ENCODE measurements around the gene PPTC7. TPM values are rescaled to one million over a fixed set of nuclear protein-coding genes. Genes with fewer than 3 reads are reported as not detected.
A peak's percentile ranks its signal among the peaks of the same experiment; 100 is the strongest.

Gene PPTC7
- total and polyA plus RNA-seq, 2 of the 8 experiments (the other 6 are each of a cell fraction or from before 2014, with no cell fraction given): 8.1 to 15.9 TPM

GRCh38 chr12:110583137-110584059, at the start of gene PPTC7 (continued):
- no peak for TF ChIP-seq CHD7 (IDR thresholded peaks at IDR 0.05; ENCODE audit: insufficient replicate concordance, low read length)
- no peak for TF ChIP-seq RXRA (IDR thresholded peaks at IDR 0.05; ENCODE audit: insufficient read depth, low read depth, low read length)
- no peak for TF ChIP-seq SP4 (IDR thresholded peaks at IDR 0.05; ENCODE audit: low read length)
- TF ChIP-seq CEBPB (IDR thresholded peaks at IDR 0.05; ENCODE audit: low read depth, low read length): no peak
- no peak for TF ChIP-seq CBX5 (IDR thresholded peaks at IDR 0.05; ENCODE audit: low read depth, low read length)
- no peak for TF ChIP-seq JUN (IDR thresholded peaks at IDR 0.05; ENCODE audit: low read depth, low read length)
- TF ChIP-seq EGR1 (IDR thresholded peaks at IDR 0.05; ENCODE audit: borderline replicate concordance, low read depth, low read length): no peak; the same call in 1 of the 2 replicates
- TF ChIP-seq KDM4A (IDR thresholded peaks at IDR 0.05; ENCODE audit: low read depth, low read length, severe bottlenecking): no peak
- TF ChIP-seq MAX (IDR thresholded peaks at IDR 0.05): no peak
- TF ChIP-seq POLR2A (IDR thresholded peaks at IDR 0.05; ENCODE audit: control extremely low read depth in 1 of 2, low read depth in 2 of 2, low read length in 2 of 2): peak; percentile 71 to 79
